Liver (tissue), 9 donors: ENCODE data around the gene PHTF2. TPM values are rescaled to one million over a fixed set of nuclear protein-coding genes. Genes with fewer than 3 reads are reported as not detected.

Experiments
- DNase-seq: peaks from one replicate; pipeline ENCODE4 v3.0.0-alpha.2; 2017; ENCODE audit warnings: low spot score
- H3K27ac ChIP-seq, 2 donors: one replicate each; pipeline ENCODE4 v1.7.0; 2013; ENCODE audit warnings: inconsistent platforms in 2 of 2, low read length in 2 of 2, control low read depth in 1 of 2, low read depth in 1 of 2, mild to moderate bottlenecking in 1 of 2
- H3K27me3 ChIP-seq, 4 donors: one replicate each; pipeline versions ENCODE4 v1.6.1 to v1.7.0; 2013; ENCODE audit warnings: low read length in 3 of 4, inconsistent platforms in 1 of 4, mild to moderate bottlenecking in 1 of 4, moderate library complexity in 1 of 4; ENCODE audit not compliant: control insufficient read depth in 4 of 4, insufficient read depth in 4 of 4
- H3K36me3 ChIP-seq, 4 donors: one replicate each; pipeline versions ENCODE4 v1.6.1 to v1.7.0; 2013; ENCODE audit warnings: low read length in 3 of 4, mild to moderate bottlenecking in 3 of 4, low read depth in 1 of 4, moderate library complexity in 1 of 4; ENCODE audit not compliant: control insufficient read depth in 4 of 4, insufficient read depth in 3 of 4
- H3K4me1 ChIP-seq, 4 donors: one replicate each; pipeline versions ENCODE4 v1.6.1 to v1.7.0; 2013; ENCODE audit warnings: low read length in 3 of 4, mild to moderate bottlenecking in 3 of 4, moderate library complexity in 1 of 4; ENCODE audit not compliant: control insufficient read depth in 4 of 4, insufficient read depth in 4 of 4
- H3K4me3 ChIP-seq, 3 donors: one replicate each; pipeline versions ENCODE4 v1.6.1 to v1.7.0; 2013; ENCODE audit warnings: low read length in 3 of 3, control low read depth in 1 of 3, low read depth in 1 of 3, mild to moderate bottlenecking in 1 of 3
- H3K9ac ChIP-seq, 2 donors: one replicate each; pipeline ENCODE4 v1.7.0; 2013; ENCODE audit warnings: low read length in 2 of 2, mild to moderate bottlenecking in 2 of 2, moderate library complexity in 2 of 2, control low read depth in 1 of 2, low read depth in 1 of 2
- H3K9me3 ChIP-seq, 4 donors: one replicate each; pipeline versions ENCODE4 v1.6.1 to v1.7.0; 2013; ENCODE audit warnings: low read length in 3 of 4; ENCODE audit not compliant: control insufficient read depth in 4 of 4
- EGR1 ChIP-seq, 2 donors: IDR thresholded peaks; 2 replicates each; pipeline ENCODE4 v1.6.1; 2016 to 2018; ENCODE audit warnings: antibody characterized with exemption in 2 of 2, low read depth in 2 of 2
- FOXA1 ChIP-seq: IDR thresholded peaks from 2 replicates; pipeline ENCODE4 v1.6.1; 2016; ENCODE audit warnings: antibody characterized with exemption
- FOXA2 ChIP-seq: IDR thresholded peaks from 2 replicates; pipeline ENCODE4 v1.6.1; 2016; ENCODE audit warnings: antibody characterized with exemption
- GABPA ChIP-seq, 2 donors: IDR thresholded peaks in 1 of 2; conservative IDR thresholded peaks in 1 of 2; 2 replicates each; pipeline ENCODE4 v1.6.1; 2016; ENCODE audit warnings: antibody characterized with exemption in 2 of 2, mild to moderate bottlenecking in 1 of 2, moderate library complexity in 1 of 2
- HNF4A ChIP-seq, 2 donors: conservative IDR thresholded peaks; 2 replicates each; pipeline ENCODE4 v1.6.1; 2016; ENCODE audit warnings: antibody characterized with exemption in 2 of 2, mild to moderate bottlenecking in 2 of 2
- HNF4G ChIP-seq: IDR thresholded peaks from 2 replicates; pipeline ENCODE4 v1.6.1; 2016; ENCODE audit warnings: antibody characterized with exemption
- JUND ChIP-seq, 2 donors: IDR thresholded peaks; 2 replicates each; pipeline ENCODE4 v1.6.1; 2016; ENCODE audit warnings: antibody characterized with exemption in 2 of 2
- NR2F2 ChIP-seq: IDR thresholded peaks from 2 replicates; pipeline ENCODE4 v1.6.1; 2016; ENCODE audit warnings: antibody characterized with exemption
- RAD21 ChIP-seq, 2 donors: IDR thresholded peaks; 2 replicates each; pipeline ENCODE4 v1.6.1; 2016; ENCODE audit warnings: antibody characterized with exemption in 2 of 2, mild to moderate bottlenecking in 2 of 2
- RXRA ChIP-seq, 2 donors: IDR thresholded peaks; 2 replicates each; pipeline ENCODE4 v1.6.1; 2017 to 2018; ENCODE audit warnings: antibody characterized with exemption in 2 of 2, mild to moderate bottlenecking in 1 of 2
- SP1 ChIP-seq: IDR thresholded peaks from 2 replicates; pipeline ENCODE4 v1.6.1; 2018; ENCODE audit warnings: antibody characterized with exemption, mild to moderate bottlenecking
- TAF1 ChIP-seq: conservative IDR thresholded peaks from 2 replicates; pipeline ENCODE4 v1.6.1; 2016; ENCODE audit warnings: antibody characterized with exemption, mild to moderate bottlenecking
- YY1 ChIP-seq: IDR thresholded peaks from 2 replicates; pipeline ENCODE4 v1.6.1; 2016; ENCODE audit warnings: antibody characterized with exemption, mild to moderate bottlenecking
- WGBS: extraction: QIAGEN DNeasy Blood & Tissue Kit; methylation state at CpG from one replicate; pipeline ENCODE4 v1.1.7; 2013; 5-methylcytosine and 5-hydroxymethylcytosine counted together
- polyA plus RNA-seq, 2 donors: library from polyadenylated mRNA; stranded (reverse) in 1 of 2; unstranded in 1 of 2; fragments of 200-250 nt in 1 of 2; fragments of >200 nt in 1 of 2; fragmentation: Nextera tagmentation in 1 of 2; extraction: Ambion mirVana in 1 of 2; gene quantifications; one replicate each; pipeline versions ENCODE4 v1.2.1 to v1.2.3, GENCODE V29; 2013 to 2015
- total RNA-seq, 2 donors: library from RNA; depleted of rRNA; stranded (reverse); fragments of >200 nt; gene quantifications; one replicate each; pipeline ENCODE4 v1.2.3, GENCODE V29; 2014
- TF ChIP-seq, protein P1 (sequence below): IDR thresholded peaks from 2 replicates; pipeline ENCODE4 v1.6.1; 2016; ENCODE audit warnings: antibody characterized with exemption, mild to moderate bottlenecking
- TF ChIP-seq, protein P2 (sequence below): IDR thresholded peaks from 2 replicates; pipeline ENCODE4 v1.6.1; 2016; ENCODE audit warnings: antibody characterized with exemption
- TF ChIP-seq, protein P3 (sequence below): IDR thresholded peaks from 2 replicates; pipeline ENCODE4 v1.6.1; 2016; ENCODE audit warnings: antibody characterized with exemption
- TF ChIP-seq, protein P4 (sequence below): IDR thresholded peaks from 2 replicates; pipeline ENCODE4 v1.6.1; 2016; ENCODE audit warnings: antibody characterized with exemption
- donor health status: healthy.
- donor health status: healthy.
- donor health status: healthy.
- donor health status: healthy.
- donor health status: healthy.

The PHTF2 gene
- total and polyA plus RNA-seq, 4 donors: 2.2 to 7.3 (median 4.7) TPM

DNA sequence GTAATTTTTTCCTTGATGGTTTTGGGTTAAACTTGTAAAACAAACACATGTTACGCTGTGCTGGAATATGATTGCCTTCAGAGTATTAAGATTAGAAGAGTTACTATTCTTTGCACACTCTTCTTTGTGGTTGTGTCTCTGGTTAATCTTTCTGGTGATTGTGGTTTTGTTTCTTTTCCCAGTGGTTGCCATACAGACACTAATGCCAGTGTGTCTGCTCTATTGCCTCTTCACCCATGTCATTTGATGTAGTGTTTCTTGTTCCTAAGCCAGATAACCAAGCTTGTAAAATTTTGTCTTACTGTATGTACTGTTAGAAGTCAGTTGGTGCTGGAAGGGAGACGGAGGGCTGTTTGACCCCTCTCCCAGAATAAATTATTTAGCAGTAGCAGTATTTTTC, 124.8 kb downstream of the PHTF2 start:
- Histone ChIP-seq H3K27ac (no peak overlapping the region), H3K9ac (no peak overlapping the region), H3K4me3 (no peak overlapping the region), H3K4me1 (no peaks in the 10 kb centered on the region), H3K36me3 (peaks cover 0 to 2% (median 0%) of the 10 kb centered on the region in 4 donors), H3K9me3 (no peaks in the 10 kb centered on the region), H3K27me3 (no peaks in the 10 kb centered on the region)
- 94% methylated on average over 2 of the region's 2 CpGs for WGBS
- TF ChIP-seq EGR1 (IDR thresholded peaks at IDR 0.05; ENCODE audit: low read depth in 2 of 2): no peak
- TF ChIP-seq, protein P1, sequence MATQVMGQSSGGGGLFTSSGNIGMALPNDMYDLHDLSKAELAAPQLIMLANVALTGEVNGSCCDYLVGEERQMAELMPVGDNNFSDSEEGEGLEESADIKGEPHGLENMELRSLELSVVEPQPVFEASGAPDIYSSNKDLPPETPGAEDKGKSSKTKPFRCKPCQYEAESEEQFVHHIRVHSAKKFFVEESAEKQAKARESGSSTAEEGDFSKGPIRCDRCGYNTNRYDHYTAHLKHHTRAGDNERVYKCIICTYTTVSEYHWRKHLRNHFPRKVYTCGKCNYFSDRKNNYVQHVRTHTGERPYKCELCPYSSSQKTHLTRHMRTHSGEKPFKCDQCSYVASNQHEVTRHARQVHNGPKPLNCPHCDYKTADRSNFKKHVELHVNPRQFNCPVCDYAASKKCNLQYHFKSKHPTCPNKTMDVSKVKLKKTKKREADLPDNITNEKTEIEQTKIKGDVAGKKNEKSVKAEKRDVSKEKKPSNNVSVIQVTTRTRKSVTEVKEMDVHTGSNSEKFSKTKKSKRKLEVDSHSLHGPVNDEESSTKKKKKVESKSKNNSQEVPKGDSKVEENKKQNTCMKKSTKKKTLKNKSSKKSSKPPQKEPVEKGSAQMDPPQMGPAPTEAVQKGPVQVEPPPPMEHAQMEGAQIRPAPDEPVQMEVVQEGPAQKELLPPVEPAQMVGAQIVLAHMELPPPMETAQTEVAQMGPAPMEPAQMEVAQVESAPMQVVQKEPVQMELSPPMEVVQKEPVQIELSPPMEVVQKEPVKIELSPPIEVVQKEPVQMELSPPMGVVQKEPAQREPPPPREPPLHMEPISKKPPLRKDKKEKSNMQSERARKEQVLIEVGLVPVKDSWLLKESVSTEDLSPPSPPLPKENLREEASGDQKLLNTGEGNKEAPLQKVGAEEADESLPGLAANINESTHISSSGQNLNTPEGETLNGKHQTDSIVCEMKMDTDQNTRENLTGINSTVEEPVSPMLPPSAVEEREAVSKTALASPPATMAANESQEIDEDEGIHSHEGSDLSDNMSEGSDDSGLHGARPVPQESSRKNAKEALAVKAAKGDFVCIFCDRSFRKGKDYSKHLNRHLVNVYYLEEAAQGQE: no peak
- no peak for DNase-seq

DNA sequence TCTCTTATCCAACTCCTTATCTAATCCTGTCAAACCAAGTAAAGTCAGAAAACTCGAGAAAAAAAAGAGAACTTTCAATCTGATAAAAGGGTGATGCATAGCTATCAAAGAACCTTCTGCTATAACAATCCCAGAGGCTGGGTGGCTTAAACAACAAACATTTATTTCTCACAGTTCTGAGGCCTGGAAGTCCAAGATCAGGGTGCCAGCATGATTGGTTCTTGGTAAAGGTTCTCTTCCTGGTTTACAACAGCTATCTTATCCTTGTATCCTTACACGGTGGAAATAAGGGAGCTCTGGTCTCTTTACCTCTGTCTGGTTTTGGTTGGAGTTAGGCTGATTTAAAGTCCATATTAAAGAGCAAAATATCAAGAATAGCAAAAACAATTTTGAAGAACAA, 131.9 kb downstream of the PHTF2 start:
- DNase-seq: no peak
- Histone ChIP-seq H3K27me3 (no peaks in the 10 kb centered on the region), H3K9ac (no peak overlapping the region), H3K9me3 (no peaks in the 10 kb centered on the region), H3K36me3 (no peaks in the 10 kb centered on the region), H3K4me1 (no peaks in the 10 kb centered on the region), H3K4me3 (no peak overlapping the region), H3K27ac (no peak overlapping the region)
- no peak for TF ChIP-seq JUND (IDR thresholded peaks at IDR 0.05)
- TF ChIP-seq NR2F2: no peak
- no peak for TF ChIP-seq SP1
- no peak for TF ChIP-seq YY1
- TF ChIP-seq FOXA1: no peak
- WGBS: 81% methylated on average over 2 of the region's 2 CpGs

DNA sequence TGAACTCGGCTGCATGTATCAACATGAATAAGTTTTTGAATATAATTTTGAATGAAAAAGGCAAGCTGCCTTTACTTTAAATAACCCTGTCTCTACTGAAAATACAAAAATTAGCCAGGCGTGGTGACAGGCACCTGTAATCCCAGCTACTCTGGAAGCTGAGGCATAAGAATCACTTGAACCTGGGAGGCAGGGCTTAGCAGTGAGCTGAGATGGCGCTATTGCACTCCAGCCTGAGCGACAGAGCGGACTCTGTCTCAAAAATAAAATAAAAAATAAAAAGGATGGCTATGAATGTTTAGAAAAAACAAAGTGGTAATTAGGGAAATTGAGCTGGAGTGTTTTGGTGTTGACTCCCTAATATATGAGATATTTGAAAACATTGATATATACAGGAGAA, 133.3 kb downstream of the PHTF2 start:
- no peaks in the 10 kb centered on the region for H3K4me1 ChIP-seq
- H3K9ac ChIP-seq: no peak overlapping the region
- no peak overlapping the region for H3K27ac ChIP-seq
- no peaks in the 10 kb centered on the region for H3K9me3 ChIP-seq
- H3K4me3 ChIP-seq: no peak overlapping the region
- WGBS: 78% methylated on average over 5 of the region's 5 CpGs
- DNase-seq: no peak
- H3K27me3 ChIP-seq: no peaks in the 10 kb centered on the region
- no peaks in the 10 kb centered on the region for H3K36me3 ChIP-seq
- TF ChIP-seq HNF4G: no peak
- TF ChIP-seq EGR1 (IDR thresholded peaks at IDR 0.05; ENCODE audit: low read depth in 2 of 2): no peak
- no peak for TF ChIP-seq GABPA (IDR thresholded peaks at IDR 0.05 in 1 of 2, conservative IDR thresholded peaks at IDR 0.05 in 1 of 2)
- no peak for TF ChIP-seq FOXA2
- TF ChIP-seq HNF4A (conservative IDR thresholded peaks at IDR 0.05): no peak
- no peak for TF ChIP-seq SP1
- TF ChIP-seq RXRA (IDR thresholded peaks at IDR 0.05): no peak
- no peak for TF ChIP-seq FOXA1
- TF ChIP-seq NR2F2: no peak
- TF ChIP-seq TAF1: no peak
- TF ChIP-seq JUND (IDR thresholded peaks at IDR 0.05): no peak
- no peak for TF ChIP-seq YY1
- TF ChIP-seq, protein P2, sequence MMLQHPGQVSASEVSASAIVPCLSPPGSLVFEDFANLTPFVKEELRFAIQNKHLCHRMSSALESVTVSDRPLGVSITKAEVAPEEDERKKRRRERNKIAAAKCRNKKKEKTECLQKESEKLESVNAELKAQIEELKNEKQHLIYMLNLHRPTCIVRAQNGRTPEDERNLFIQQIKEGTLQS: no peak
- TF ChIP-seq, protein P3, sequence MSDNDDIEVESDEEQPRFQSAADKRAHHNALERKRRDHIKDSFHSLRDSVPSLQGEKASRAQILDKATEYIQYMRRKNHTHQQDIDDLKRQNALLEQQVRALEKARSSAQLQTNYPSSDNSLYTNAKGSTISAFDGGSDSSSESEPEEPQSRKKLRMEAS: no peak
- TF ChIP-seq, protein P1: no peak
- TF ChIP-seq RAD21 (IDR thresholded peaks at IDR 0.05): no peak
- TF ChIP-seq, protein P4, sequence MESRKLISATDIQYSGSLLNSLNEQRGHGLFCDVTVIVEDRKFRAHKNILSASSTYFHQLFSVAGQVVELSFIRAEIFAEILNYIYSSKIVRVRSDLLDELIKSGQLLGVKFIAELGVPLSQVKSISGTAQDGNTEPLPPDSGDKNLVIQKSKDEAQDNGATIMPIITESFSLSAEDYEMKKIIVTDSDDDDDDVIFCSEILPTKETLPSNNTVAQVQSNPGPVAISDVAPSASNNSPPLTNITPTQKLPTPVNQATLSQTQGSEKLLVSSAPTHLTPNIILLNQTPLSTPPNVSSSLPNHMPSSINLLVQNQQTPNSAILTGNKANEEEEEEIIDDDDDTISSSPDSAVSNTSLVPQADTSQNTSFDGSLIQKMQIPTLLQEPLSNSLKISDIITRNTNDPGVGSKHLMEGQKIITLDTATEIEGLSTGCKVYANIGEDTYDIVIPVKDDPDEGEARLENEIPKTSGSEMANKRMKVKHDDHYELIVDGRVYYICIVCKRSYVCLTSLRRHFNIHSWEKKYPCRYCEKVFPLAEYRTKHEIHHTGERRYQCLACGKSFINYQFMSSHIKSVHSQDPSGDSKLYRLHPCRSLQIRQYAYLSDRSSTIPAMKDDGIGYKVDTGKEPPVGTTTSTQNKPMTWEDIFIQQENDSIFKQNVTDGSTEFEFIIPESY: no peak
